Measurements from ENCODE around the gene INHBC.

INHBC gene

GRCh38 chr12:57449375-57449774, 14.8 kb downstream of the INHBC start:
- no peaks in the 10 kb centered on the region for H3K27me3 ChIP-seq (ENCODE audit: insufficient read depth, insufficient read length)
- no peaks in the 10 kb centered on the region for H3K36me3 ChIP-seq (ENCODE audit: insufficient read depth, insufficient read length, low read length)
- H3K4me3 ChIP-seq (ENCODE audit: insufficient read length, low read depth) = no peak overlapping the region

DNA sequence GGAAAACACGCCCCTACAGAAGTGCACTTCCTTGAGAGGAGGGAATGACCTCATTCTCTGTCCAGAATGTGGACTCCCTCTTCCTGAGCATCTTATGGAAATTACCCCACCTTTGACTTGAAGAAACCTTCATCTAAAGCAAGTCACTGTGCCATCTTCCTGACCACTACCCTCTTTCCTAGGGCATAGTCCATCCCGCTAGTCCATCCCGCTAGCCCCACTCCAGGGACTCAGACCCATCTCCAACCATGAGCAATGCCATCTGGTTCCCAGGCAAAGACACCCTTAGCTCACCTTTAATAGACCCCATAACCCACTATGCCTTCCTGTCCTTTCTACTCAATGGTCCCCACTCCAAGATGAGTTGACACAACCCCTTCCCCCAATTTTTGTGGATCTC, 15.5 kb downstream of the INHBC start:
- H3K36me3 ChIP-seq (ENCODE audit: insufficient read depth, insufficient read length, low read length) = no peaks in the 10 kb centered on the region
- H3K4me1 ChIP-seq (ENCODE audit: insufficient read depth, insufficient read length) = peaks cover 20% of the 10 kb centered on the region
- DNase-seq (ENCODE audit: low read depth, low spot score) = no peak
- no peaks in the 10 kb centered on the region for H3K9me3 ChIP-seq (ENCODE audit: insufficient read depth, low read length)
- no peak overlapping the region for H3K4me3 ChIP-seq (ENCODE audit: insufficient read length, low read depth)
- TF ChIP-seq YY1 (IDR thresholded peaks at IDR 0.05; ENCODE audit: insufficient read depth, insufficient read length) = no peak
- no peak for TF ChIP-seq ZNF274 (IDR thresholded peaks at IDR 0.05; ENCODE audit: low read depth, low read length)
- no peak for TF ChIP-seq SUZ12 (IDR thresholded peaks at IDR 0.05; ENCODE audit: extremely low read depth, insufficient read depth, insufficient read length)
- no peaks in the 10 kb centered on the region for H3K27me3 ChIP-seq (ENCODE audit: insufficient read depth, insufficient read length)
- no peak overlapping the region for H3K9ac ChIP-seq (ENCODE audit: insufficient read length, low read depth)

More at GRCh38 chr12:57449375-57449774, 14.8 kb downstream of the INHBC start:
- H3K9ac ChIP-seq (ENCODE audit: insufficient read length, low read depth) = no peak overlapping the region
- no peaks in the 10 kb centered on the region for H3K9me3 ChIP-seq (ENCODE audit: insufficient read depth, low read length)
- H3K4me1 ChIP-seq (ENCODE audit: insufficient read depth, insufficient read length) = peaks cover 14% of the 10 kb centered on the region
- TF ChIP-seq YY1 (IDR thresholded peaks at IDR 0.05; ENCODE audit: insufficient read depth, insufficient read length) = no peak
- no peak for TF ChIP-seq ZNF274 (IDR thresholded peaks at IDR 0.05; ENCODE audit: low read depth, low read length)
- DNase-seq (ENCODE audit: low read depth, low spot score) = no peak

- Histone ChIP-seq H3K36me3 (ENCODE audit: insufficient read depth, insufficient read length, low read length) (no peaks in the 10 kb centered on the region), H3K9me3 (ENCODE audit: insufficient read depth, low read length) (no peaks in the 10 kb centered on the region), H3K4me1 (ENCODE audit: insufficient read depth, insufficient read length) (peaks cover 27% of the 10 kb centered on the region), H3K27me3 (ENCODE audit: insufficient read depth, insufficient read length) (no peaks in the 10 kb centered on the region), H3K9ac (ENCODE audit: insufficient read length, low read depth) (no peak overlapping the region), H3K4me3 (ENCODE audit: insufficient read length, low read depth) (no peak overlapping the region)
- TF ChIP-seq YY1 (IDR thresholded peaks at IDR 0.05; ENCODE audit: insufficient read depth, insufficient read length) = no peak
- no peak for TF ChIP-seq SUZ12 (IDR thresholded peaks at IDR 0.05; ENCODE audit: extremely low read depth, insufficient read depth, insufficient read length)
- no peak for TF ChIP-seq ZNF274 (IDR thresholded peaks at IDR 0.05; ENCODE audit: low read depth, low read length)
- no peak for DNase-seq (ENCODE audit: low read depth, low spot score)
Observed at GRCh38 chr12:57451233-57451778, 16.7 kb downstream of the INHBC start.

DNA sequence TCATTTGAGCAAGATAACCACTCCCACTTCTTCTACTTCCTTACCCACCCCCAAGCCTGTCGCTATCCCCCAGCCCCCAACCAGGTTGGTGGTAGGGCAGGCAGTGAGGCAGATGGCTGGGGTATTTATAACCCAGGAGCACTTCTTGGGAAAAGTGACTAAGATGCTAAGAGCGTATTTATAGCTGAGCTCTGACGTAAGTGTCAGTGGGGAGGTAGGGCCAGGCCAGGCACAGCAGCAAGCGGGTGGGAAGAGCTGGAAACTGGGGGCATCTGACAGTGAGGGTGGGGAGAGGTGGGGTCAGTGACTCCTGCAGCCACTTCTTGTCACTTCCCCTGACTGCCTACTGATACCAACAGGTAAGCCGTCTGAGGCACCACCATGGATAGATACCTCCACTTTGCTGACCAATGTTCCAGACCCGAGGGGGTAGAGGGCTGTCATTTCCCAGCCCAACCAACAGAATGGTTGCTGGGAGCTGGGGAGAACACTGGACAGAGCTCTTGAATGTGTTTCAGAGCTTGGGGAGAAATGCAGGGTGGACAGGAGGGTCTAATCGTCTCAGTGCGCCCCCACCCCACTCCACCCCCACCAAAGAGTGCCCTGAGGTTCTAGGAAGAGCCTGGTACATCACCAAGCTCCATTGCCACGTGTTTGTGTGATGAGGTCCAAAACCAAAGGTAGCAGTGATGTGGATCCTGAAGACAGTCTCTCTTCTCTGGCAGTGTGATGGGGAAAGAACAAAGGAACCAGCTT, 17.8 kb downstream of the INHBC start:
- no peaks in the 10 kb centered on the region for H3K36me3 ChIP-seq (ENCODE audit: insufficient read depth, insufficient read length, low read length)
- H3K4me1 ChIP-seq (ENCODE audit: insufficient read depth, insufficient read length) = peaks cover 31% of the 10 kb centered on the region
- H3K4me3 ChIP-seq (ENCODE audit: insufficient read length, low read depth) = no peak overlapping the region
- no peaks in the 10 kb centered on the region for H3K27me3 ChIP-seq (ENCODE audit: insufficient read depth, insufficient read length)
- DNase-seq (ENCODE audit: low read depth, low spot score) = no peak
- no peaks in the 10 kb centered on the region for H3K9me3 ChIP-seq (ENCODE audit: insufficient read depth, low read length)
- TF ChIP-seq ZNF274 (IDR thresholded peaks at IDR 0.05; ENCODE audit: low read depth, low read length) (no peak), YY1 (IDR thresholded peaks at IDR 0.05; ENCODE audit: insufficient read depth, insufficient read length) (no peak), SUZ12 (IDR thresholded peaks at IDR 0.05; ENCODE audit: extremely low read depth, insufficient read depth, insufficient read length) (no peak)
- H3K9ac ChIP-seq (ENCODE audit: insufficient read length, low read depth) = peak overlapping the region; percentile 12

DNA sequence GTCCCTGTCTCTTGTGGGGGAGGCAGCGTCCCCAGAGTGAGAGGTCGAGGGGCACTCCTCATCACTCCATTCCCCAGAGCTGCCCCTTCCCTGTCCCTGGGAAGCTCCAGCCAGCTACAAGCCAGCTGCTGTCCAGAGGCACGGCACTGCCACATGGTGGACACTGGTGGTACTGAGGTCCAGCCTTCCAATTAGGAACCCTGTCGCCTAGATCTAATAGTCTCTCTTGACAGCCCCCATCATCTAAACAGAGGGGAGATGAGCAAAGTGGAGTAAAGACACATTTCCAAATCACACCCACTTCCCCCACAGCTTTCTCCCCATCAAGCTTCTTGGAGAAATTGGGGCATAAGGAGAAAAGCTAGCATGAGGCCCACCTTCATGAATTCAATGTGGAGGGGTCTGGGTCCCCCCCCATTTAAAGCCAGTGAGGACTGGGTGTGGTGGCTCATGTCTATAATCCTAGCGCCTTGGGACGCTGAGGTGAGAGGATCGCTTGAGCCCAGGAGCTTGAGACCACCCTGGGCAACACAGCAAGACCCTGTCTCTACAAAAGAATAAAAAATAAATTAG, 18.4 kb downstream of the INHBC start:
- TF ChIP-seq YY1 (IDR thresholded peaks at IDR 0.05; ENCODE audit: insufficient read depth, insufficient read length) (no peak), ZNF274 (IDR thresholded peaks at IDR 0.05; ENCODE audit: low read depth, low read length) (no peak), SUZ12 (IDR thresholded peaks at IDR 0.05; ENCODE audit: extremely low read depth, insufficient read depth, insufficient read length) (no peak)
- no peak overlapping the region for H3K9ac ChIP-seq (ENCODE audit: insufficient read length, low read depth)
- H3K27me3 ChIP-seq (ENCODE audit: insufficient read depth, insufficient read length) = no peaks in the 10 kb centered on the region
- H3K36me3 ChIP-seq (ENCODE audit: insufficient read depth, insufficient read length, low read length) = no peaks in the 10 kb centered on the region
- DNase-seq (ENCODE audit: low read depth, low spot score) = peak; percentile 77
- H3K4me1 ChIP-seq (ENCODE audit: insufficient read depth, insufficient read length) = peaks cover 31% of the 10 kb centered on the region
- no peak overlapping the region for H3K4me3 ChIP-seq (ENCODE audit: insufficient read length, low read depth)
- no peaks in the 10 kb centered on the region for H3K9me3 ChIP-seq (ENCODE audit: insufficient read depth, low read length)

DNA sequence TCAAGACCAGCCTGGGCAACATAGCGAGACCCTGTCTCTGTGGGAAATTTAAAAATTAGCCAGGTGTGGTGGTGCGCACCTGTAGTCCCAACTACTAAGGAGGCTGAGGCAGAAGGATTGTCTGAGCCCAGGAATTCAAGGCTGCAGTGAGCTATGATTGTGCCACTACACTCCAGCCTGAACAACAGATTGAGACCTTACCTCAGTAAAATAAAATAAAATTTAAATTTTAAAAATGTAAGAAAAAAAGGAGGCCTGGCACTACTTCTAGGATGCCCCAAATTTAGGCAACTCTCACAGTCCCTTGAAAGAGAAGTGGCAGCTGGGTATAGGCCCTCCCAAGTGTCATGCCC, 19.6 kb downstream of the INHBC start:
- Histone ChIP-seq H3K9me3 (ENCODE audit: insufficient read depth, low read length) (no peaks in the 10 kb centered on the region), H3K4me3 (ENCODE audit: insufficient read length, low read depth) (no peak overlapping the region), H3K4me1 (ENCODE audit: insufficient read depth, insufficient read length) (peaks cover 31% of the 10 kb centered on the region), H3K27me3 (ENCODE audit: insufficient read depth, insufficient read length) (no peaks in the 10 kb centered on the region), H3K9ac (ENCODE audit: insufficient read length, low read depth) (no peak overlapping the region), H3K36me3 (ENCODE audit: insufficient read depth, insufficient read length, low read length) (no peaks in the 10 kb centered on the region)
- DNase-seq (ENCODE audit: low read depth, low spot score) = no peak
- no peak for TF ChIP-seq SUZ12 (IDR thresholded peaks at IDR 0.05; ENCODE audit: extremely low read depth, insufficient read depth, insufficient read length)
- TF ChIP-seq ZNF274 (IDR thresholded peaks at IDR 0.05; ENCODE audit: low read depth, low read length) = no peak
- TF ChIP-seq YY1 (IDR thresholded peaks at IDR 0.05; ENCODE audit: insufficient read depth, insufficient read length) = no peak

DNA sequence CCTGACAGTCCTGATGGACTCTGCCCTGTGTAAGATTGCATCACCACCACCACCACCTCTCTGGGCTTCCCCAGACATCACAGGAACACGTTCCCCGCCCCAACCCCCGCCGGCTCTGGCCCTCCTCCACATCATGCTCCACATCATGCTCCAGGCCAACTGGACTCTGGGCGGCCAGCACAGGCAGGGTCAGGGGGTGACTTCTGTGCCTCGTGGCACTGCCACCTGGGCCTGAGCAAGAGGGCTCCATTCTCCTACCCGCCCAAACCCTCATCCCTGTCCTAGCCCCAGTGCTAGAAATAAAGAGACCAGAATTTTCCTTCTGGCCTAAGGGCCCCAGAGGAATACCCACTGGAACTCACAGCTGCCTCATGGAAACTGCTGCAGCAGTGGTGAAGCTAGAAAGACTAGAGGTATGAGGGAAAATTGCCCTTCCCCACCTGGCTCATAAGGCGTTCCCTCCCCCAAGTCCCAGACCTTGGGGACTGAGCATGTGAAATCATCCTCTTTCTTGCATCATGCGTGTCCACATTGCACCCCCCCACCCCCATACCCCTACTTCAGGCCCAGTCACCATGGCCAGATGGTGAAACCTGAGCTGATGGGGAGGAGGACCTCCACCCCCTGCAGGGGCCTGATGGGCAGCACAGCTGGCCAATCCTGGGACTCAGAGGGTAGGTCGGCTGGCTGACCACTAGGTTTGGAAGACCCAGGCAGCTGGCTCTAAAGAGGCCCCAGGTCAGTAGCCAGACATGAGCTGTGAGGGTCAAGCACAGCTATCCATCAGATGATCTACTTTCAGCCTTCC, 20.2 kb downstream of the INHBC start, which contains the start of gene INHBE:
TSS of gene INHBE (plus strand) at position 742 of the 808 bp plus-strand sequence. CDS start 230 bp downstream, outside the sequence.
- peaks cover 31% of the 10 kb centered on the region for H3K4me1 ChIP-seq (ENCODE audit: insufficient read depth, insufficient read length)
- DNase-seq (ENCODE audit: low read depth, low spot score) = no peak
- H3K36me3 ChIP-seq (ENCODE audit: insufficient read depth, insufficient read length, low read length) = no peaks in the 10 kb centered on the region
- no peaks in the 10 kb centered on the region for H3K9me3 ChIP-seq (ENCODE audit: insufficient read depth, low read length)
- no peaks in the 10 kb centered on the region for H3K27me3 ChIP-seq (ENCODE audit: insufficient read depth, insufficient read length)
- peak within 1 kb of the TSS; percentile 38 for H3K9ac ChIP-seq (ENCODE audit: insufficient read length, low read depth)
- peak within 1 kb of the TSS; percentile 5 for H3K4me3 ChIP-seq (ENCODE audit: insufficient read length, low read depth)
- TF ChIP-seq ZNF274 (IDR thresholded peaks at IDR 0.05; ENCODE audit: low read depth, low read length) (no peak), YY1 (IDR thresholded peaks at IDR 0.05; ENCODE audit: insufficient read depth, insufficient read length) (no peak), SUZ12 (IDR thresholded peaks at IDR 0.05; ENCODE audit: extremely low read depth, insufficient read depth, insufficient read length) (no peak)

All from NT2/D1 (cell line).